Esophagus (tissue), 2 donors: ENCODE results near the gene CYP39A1. TPM values are rescaled to one million over a fixed set of nuclear protein-coding genes. Genes with fewer than 3 reads are reported as not detected.

ENCODE experiments used
- H3K27ac ChIP-seq, 2 donors: one replicate each; pipeline ENCODE4 v1.5.1; 2013; ENCODE audit warnings: low read depth in 2 of 2, mild to moderate bottlenecking in 2 of 2, inconsistent platforms in 1 of 2, low read length in 1 of 2, moderate library complexity in 1 of 2
- H3K27me3 ChIP-seq, 2 donors: one replicate each; pipeline ENCODE4 v1.6.1; 2013; ENCODE audit warnings: low read length in 2 of 2, control low read depth in 1 of 2, mild to moderate bottlenecking in 1 of 2; ENCODE audit not compliant: insufficient read depth in 2 of 2, control insufficient read depth in 1 of 2
- H3K36me3 ChIP-seq, 2 donors: one replicate each; pipeline ENCODE4 v1.6.1; 2013; ENCODE audit warnings: low read length in 1 of 2; ENCODE audit not compliant: control insufficient read depth in 2 of 2, insufficient read depth in 2 of 2
- H3K4me1 ChIP-seq, 2 donors: one replicate each; pipeline ENCODE4 v1.6.1; 2013; ENCODE audit warnings: low read length in 1 of 2; ENCODE audit not compliant: control insufficient read depth in 2 of 2, insufficient read depth in 2 of 2
- H3K4me3 ChIP-seq, 2 donors: one replicate each; pipeline ENCODE4 v1.5.1; 2013; ENCODE audit warnings: low read length in 2 of 2, mild to moderate bottlenecking in 2 of 2, low read depth in 1 of 2, moderate library complexity in 1 of 2
- H3K9me3 ChIP-seq, 2 donors: one replicate each; pipeline ENCODE4 v1.6.1; 2013; ENCODE audit warnings: mild to moderate bottlenecking in 2 of 2, low read depth in 1 of 2, low read length in 1 of 2, moderate library complexity in 1 of 2; ENCODE audit not compliant: control insufficient read depth in 2 of 2, insufficient read depth in 1 of 2
- WGBS, 2 donors: extraction: QIAGEN DNeasy Blood & Tissue Kit; methylation state at CpG; one replicate each; pipeline ENCODE4 v1.1.7; 2013; 5-methylcytosine and 5-hydroxymethylcytosine counted together
- polyA plus RNA-seq, 2 donors: library from polyadenylated mRNA; stranded (reverse); fragments of 200-250 nt; gene quantifications; one replicate each; pipeline ENCODE4 v1.2.3, GENCODE V29; 2013
- donor health status: healthy with polysubstance abuse.
- donor health status: Bipolar disorder and iron deficiency.

CYP39A1 gene
- polyA plus RNA-seq, 2 donors, result 2.4 to 3.2 TPM

- H3K4me1 ChIP-seq, result no peaks in the 10 kb centered on the region
- 84 to 92% methylated on average over 3 of the region's 3 CpGs for WGBS, 2 donors
- no peak overlapping the region for H3K27ac ChIP-seq
- H3K27me3 ChIP-seq, result no peaks in the 10 kb centered on the region
- no peak overlapping the region for H3K4me3 ChIP-seq
- no peaks in the 10 kb centered on the region for H3K36me3 ChIP-seq
- H3K9me3 ChIP-seq, result no peaks in the 10 kb centered on the region
These were observed 77.1 kb downstream of the CYP39A1 start for GRCh38 chr6:46575530-46575929.

DNA sequence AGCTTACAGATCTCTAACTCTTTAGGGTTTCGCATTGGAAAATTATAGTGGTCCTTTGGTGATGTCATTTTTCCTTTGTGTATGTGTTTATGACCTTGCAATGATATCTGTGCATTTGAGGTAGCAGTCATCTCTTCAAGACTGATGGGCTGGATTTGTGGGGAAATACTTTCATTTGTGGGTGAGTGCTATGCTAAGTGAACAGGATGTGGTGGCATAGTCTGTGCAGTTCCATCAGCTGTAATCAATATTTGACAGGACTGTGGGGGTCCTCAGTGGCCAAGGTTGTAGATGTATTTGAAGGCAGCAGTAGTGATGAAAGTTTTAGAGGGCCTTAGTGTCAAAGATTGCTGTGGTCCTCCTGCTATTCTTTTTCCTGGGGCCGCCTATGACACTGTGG is 79.5 kb downstream of the CYP39A1 start:
- no peaks in the 10 kb centered on the region for H3K4me1 ChIP-seq
- WGBS, 2 donors, result 46 to 49% methylated on average over 2 of the region's 2 CpGs
- H3K9me3 ChIP-seq, result no peaks in the 10 kb centered on the region
- no peak overlapping the region for H3K27ac ChIP-seq
- H3K36me3 ChIP-seq, result no peaks in the 10 kb centered on the region
- no peaks in the 10 kb centered on the region for H3K27me3 ChIP-seq
- H3K4me3 ChIP-seq, result no peak overlapping the region

GRCh38 chr6:46565531-46565930 is 87.1 kb downstream of the CYP39A1 start:
- H3K27ac ChIP-seq, result no peak overlapping the region
- no peaks in the 10 kb centered on the region for H3K9me3 ChIP-seq
- no peaks in the 10 kb centered on the region for H3K27me3 ChIP-seq
- WGBS, 2 donors, result 84 to 88% methylated on average over 3 of the region's 3 CpGs
- H3K36me3 ChIP-seq, result no peaks in the 10 kb centered on the region
- H3K4me3 ChIP-seq, result no peak overlapping the region
- H3K4me1 ChIP-seq, result peaks cover 0 to 3% of the 10 kb centered on the region in 2 donors

DNA sequence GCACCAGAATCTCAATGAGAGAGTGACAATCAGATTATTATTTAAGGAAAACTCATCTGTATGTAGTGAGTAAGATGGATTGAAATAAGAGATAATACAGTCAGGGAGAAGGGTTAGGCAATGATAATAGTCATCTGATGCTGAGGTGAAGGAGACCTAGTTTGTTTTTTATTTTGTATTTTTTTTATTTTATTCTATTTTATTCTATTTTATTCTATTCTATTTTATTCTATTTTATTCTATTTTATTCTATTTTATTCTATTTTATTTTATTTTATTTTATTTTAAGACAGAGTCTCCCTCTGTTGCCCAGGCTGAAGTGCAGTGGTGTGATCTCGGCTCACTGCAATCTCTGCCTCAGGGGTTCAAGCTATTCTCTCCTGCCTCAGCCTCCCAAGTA is 88.7 kb downstream of the CYP39A1 start:
- H3K9me3 ChIP-seq, result no peaks in the 10 kb centered on the region
- no peak overlapping the region for H3K4me3 ChIP-seq
- no peaks in the 10 kb centered on the region for H3K36me3 ChIP-seq
- WGBS, 2 donors, result 96 to 100% methylated on average over 1 of the region's 1 CpG
- H3K27me3 ChIP-seq, result no peaks in the 10 kb centered on the region
- H3K4me1 ChIP-seq, result peaks cover 0 to 3% of the 10 kb centered on the region in 2 donors
- no peak overlapping the region for H3K27ac ChIP-seq

- Histone ChIP-seq H3K4me1 (no peaks in the 10 kb centered on the region), H3K9me3 (no peaks in the 10 kb centered on the region), H3K27ac (no peak overlapping the region), H3K27me3 (no peaks in the 10 kb centered on the region), H3K4me3 (no peak overlapping the region), H3K36me3 (no peaks in the 10 kb centered on the region)
- 76% methylated on average over 4 of the region's 4 CpGs for WGBS, 2 donors
These were observed 96.6 kb downstream of the CYP39A1 start for GRCh38 chr6:46556053-46556452.

GRCh38 chr6:46555129-46555528 is 97.5 kb downstream of the CYP39A1 start:
- H3K36me3 ChIP-seq, result no peaks in the 10 kb centered on the region

GRCh38 chr6:46549155-46549554 is 103.5 kb downstream of the CYP39A1 start:
- H3K4me3 ChIP-seq, result no peak overlapping the region
- no peak overlapping the region for H3K27ac ChIP-seq
- no peaks in the 10 kb centered on the region for H3K9me3 ChIP-seq
- H3K4me1 ChIP-seq, result no peaks in the 10 kb centered on the region
- H3K27me3 ChIP-seq, result no peaks in the 10 kb centered on the region
- H3K36me3 ChIP-seq, result no peaks in the 10 kb centered on the region

More at GRCh38 chr6:46555129-46555528, 97.5 kb downstream of the CYP39A1 start:
- Histone ChIP-seq H3K27me3 (no peaks in the 10 kb centered on the region), H3K9me3 (no peaks in the 10 kb centered on the region), H3K4me3 (no peak overlapping the region), H3K4me1 (no peaks in the 10 kb centered on the region), H3K27ac (no peak overlapping the region)
- 61 to 67% methylated on average over 1 of the region's 1 CpG for WGBS, 2 donors

GRCh38 chr6:46541556-46541955 is 111.1 kb downstream of the CYP39A1 start:
- Histone ChIP-seq H3K27me3 (no peaks in the 10 kb centered on the region), H3K36me3 (no peaks in the 10 kb centered on the region), H3K4me3 (no peak overlapping the region), H3K9me3 (no peaks in the 10 kb centered on the region), H3K4me1 (no peaks in the 10 kb centered on the region), H3K27ac (no peak overlapping the region)
- 91 to 93% methylated on average over 3 of the region's 3 CpGs for WGBS, 2 donors

GRCh38 chr6:46539866-46540265 is 112.8 kb downstream of the CYP39A1 start:
- Histone ChIP-seq H3K27ac (no peak overlapping the region), H3K4me3 (no peak overlapping the region), H3K9me3 (no peaks in the 10 kb centered on the region), H3K4me1 (no peaks in the 10 kb centered on the region), H3K36me3 (no peaks in the 10 kb centered on the region), H3K27me3 (no peaks in the 10 kb centered on the region)
- WGBS, 2 donors, result 80 to 85% methylated on average over 2 of the region's 2 CpGs

DNA sequence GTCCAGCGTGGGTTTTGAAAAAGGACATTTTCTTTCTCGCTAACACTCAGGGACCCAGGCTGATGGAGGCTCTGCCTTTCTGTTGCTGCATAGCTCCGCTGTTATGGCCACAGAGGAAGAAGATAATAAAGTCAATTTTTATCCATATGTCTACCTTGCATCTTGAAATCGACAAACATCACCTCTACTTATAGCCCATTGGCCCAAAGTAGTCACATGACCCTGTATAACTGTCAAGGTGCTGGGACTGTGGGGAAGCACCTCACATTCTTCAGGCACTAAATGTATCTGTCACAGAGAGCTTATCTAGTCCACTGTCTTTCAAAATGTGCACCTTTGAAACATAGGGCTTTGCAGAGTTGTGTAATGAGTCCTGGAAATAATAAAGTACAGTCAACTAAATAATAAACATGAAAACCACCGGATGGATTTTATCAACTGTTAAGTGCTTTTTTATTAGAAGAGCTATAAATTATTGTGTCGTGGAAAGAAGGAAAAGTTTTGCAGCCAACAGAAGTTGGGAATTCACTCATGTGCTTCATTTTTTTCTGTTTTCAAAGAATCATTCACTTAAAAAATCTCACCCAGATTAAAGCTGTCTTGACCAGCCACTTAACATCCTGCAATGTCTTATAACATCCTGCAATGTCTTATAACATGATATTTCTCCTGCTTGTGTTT is 113.7 kb downstream of the CYP39A1 start:
- H3K27ac ChIP-seq, result no peak overlapping the region
- no peaks in the 10 kb centered on the region for H3K4me1 ChIP-seq
- no peak overlapping the region for H3K4me3 ChIP-seq
- no peaks in the 10 kb centered on the region for H3K9me3 ChIP-seq
- no peaks in the 10 kb centered on the region for H3K36me3 ChIP-seq
- WGBS, 2 donors, result 65 to 70% methylated on average over 6 of the region's 6 CpGs
- H3K27me3 ChIP-seq, result no peaks in the 10 kb centered on the region
